ENCODE data around the gene ITGB5.

ITGB5 gene

DNA sequence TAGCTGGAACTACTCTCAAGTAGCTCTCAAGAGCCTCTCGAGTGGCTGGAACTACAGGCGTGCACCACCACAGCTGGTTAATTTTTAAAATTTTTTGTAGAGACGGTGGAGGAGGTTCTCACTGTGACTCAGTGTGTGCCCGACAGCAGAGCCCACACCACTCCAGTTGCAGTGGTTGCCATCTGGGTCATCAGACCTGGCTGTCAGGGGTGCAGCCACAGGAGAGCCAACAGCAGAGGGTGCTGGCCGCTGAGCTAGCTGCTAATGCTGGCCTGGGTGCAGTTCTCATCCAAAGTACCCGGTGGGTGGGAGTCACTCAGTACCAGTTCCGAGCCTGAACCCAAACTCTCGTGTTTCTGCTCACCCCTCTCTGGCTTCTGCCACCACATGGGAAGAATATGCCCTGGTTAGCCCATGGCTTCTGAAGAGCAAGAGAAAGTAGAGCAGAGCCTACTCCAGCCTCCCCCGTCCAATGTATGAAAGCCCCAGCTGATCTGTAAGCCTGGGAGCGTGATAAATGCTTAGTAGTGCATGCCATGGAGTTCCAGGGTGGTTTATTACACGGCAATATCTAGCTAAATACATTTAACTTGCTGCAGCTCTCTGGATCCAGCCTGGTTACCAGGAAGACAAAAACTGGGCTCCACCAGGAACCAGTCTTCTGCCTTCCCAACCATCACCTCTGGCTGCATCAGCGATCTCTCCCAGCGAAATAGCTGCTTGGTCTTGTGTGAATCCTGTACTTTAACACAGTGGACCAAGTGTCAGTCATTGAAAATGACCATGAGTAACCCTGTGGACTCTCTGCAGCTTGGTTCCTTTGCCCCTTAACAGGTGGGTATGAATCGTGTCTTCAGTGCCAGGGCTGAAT lies 139.8 kb downstream of the ITGB5 start:
- no peak for DNase-seq

DNA sequence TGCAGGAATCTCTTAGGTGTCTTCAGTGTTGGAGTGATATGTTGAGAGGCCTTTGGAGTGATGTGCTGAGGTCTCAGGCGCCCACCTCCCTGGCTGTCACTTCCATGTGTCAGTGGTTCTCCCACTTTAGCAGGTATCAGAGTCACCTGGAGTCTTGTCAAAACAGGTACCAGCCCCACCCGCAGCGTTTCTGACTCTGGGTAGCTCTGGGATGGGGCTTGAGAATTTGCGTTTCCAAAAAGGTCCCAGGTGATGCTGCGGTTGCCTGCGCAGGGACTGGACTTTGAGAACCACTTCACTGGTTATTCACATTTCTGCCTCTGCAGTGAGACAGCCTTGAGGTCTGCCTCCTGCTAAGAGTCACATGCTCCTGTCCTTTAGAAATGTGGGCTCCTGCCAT lies 141.4 kb downstream of the ITGB5 start:
- no peak for DNase-seq

DNA sequence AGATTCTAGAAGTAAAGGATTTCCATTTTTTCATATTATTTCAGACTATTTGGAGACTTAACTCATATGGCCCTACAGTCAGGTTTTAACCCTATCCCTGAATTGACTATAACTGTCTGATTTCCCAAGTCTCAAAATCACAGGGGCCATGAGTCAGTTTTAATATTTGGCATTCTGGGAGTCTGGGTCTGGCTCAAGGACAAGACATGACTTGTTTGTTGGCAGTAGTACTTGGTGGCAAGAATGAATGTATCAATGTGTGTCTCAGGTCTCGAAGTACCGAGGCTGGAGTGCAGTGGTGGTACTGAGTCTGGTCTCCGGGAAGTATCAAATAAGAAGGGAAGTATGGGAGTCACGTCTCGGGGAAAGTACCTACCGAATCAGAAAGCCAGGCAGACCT lies 146.1 kb downstream of the ITGB5 start:
- DNase-seq, result no peak

DNA sequence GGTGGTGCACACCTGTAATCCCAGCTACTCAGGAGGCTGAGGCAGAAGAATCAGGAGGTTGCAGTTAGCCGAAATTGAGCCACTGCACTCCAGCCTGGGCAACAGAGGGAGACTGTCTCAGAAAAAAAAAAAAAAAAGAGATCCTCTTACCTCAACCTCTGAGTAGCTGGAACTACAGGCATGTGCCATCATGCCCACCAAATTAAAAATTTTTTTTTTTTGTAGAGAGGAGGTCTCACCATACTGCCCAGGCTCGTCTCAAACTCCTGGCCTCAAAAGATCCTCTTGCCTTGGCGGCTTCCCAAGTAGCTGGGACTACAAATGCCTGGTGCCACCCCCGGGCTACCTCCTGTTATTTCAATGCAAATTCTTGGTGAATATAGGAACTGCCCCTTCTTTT lies 155.4 kb downstream of the ITGB5 start:
- peak; percentile 23 for DNase-seq

DNA sequence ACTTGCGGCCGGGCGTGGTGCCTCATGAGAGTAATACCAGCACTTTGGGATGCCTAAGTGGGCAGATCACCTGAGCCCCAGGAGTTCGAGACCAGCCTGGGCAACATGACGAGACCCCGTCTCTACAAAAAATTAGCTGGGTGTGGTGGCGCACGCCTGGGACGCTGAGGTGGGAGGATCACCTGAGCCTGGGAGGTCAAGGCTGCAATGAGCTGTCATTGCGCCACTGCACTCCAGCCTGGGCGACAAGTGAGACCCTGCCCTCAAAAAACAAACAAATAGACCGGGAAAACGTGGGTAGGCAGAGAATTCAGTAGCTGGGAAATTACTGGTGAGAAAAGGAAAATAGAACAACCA lies 156.2 kb downstream of the ITGB5 start:
- no peak for DNase-seq

DNA sequence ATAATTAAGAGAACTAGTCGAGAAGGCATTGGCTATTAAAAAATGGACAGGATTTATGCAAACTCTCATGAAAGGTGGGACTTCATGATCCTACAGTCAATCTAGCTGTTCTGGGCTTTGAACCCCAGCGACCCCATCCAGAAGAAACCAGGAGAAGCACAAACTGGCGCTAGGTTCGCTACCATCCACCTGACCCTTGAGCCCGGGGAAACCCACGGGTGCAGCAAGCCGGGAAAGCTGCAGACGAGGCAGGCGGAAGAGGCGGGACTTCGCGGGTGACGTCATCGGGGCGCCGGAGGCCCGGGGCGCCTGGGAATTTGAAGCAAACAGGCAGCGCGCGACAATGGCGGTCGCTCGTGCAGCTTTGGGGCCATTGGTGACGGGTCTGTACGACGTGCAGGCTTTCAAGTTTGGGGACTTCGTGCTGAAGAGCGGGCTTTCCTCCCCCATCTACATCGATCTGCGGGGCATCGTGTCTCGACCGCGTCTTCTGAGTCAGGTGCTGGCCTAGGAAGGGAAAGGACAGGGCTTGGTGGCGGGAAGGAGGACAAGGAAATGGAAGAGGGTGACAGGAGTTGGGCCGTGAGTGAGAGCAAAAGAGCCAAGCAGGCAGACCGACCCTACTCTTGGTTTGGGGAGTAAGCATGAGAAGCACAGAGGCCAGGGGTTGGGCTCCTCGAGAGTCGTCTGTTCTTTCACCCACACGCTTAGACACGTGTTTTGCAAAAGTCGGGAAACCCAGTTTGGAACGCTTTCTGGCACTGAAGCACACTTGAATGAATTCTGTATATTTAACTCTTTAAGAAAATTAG lies 156.8 kb downstream of the ITGB5 start, which contains the start of gene UMPS:
Gene UMPS (plus strand): TSS at position 324 of the 812 bp plus-strand sequence. CDS start 20 bp downstream, at position 344.
- DNase-seq, result peak; percentile 90

DNA sequence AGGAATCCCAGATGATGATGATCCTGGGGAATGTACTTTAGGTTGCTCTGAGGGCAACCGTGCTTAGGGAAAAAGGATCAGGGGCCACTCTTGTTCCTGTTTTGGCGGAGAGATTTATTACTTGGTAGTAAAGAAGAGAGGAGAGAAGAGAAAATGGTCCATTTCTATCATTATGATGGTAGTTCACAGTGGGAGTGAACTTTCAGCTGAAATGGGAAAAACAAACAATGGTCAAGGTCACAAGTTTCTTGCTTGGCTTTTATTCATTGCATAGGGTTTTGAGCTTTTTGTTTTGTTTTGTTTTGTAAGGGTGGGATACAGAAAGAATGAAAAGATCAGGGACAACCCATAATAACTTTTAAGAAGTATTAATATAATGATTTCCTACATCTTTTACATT lies 164.6 kb downstream of the ITGB5 start:
- DNase-seq, result no peak

DNA sequence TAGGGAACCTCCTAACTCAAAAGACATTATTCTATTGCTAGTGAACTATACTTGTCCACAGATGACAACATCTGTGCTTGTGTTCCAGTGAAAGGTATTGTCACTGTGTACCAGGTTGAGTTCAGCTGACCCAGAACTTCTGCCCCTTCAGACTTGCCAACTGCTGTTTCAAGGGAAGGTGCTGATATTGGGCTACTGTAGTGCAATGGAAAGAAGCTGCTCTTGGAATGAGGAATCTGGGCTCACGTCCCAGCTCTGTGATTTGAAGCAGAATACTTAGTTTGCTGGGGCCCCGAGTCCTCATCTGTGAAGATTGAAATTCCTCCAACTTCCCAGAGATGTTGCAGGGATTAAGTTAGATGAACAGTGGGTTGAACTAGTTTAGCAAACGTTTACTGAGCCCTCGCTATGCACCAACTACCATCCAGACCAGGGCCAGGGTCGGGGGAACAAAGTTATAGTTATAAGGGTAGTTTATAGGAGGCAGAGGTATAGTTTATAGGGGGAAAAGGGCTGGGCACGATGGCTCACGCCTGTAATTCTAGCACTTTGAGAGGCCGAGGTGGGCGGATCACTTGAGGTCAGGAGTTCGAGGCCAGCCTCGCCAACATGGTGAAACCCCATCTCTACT lies 172.8 kb downstream of the ITGB5 start:
- no peak for DNase-seq

Measured in NCI-H2171 (cell line).